HCT116 (cell line): ENCODE data around the gene CELF1. TPM values are rescaled to one million over a fixed set of nuclear protein-coding genes. Genes with fewer than 3 reads are reported as not detected.

Source experiments
- ATAC-seq: fragments of 200-7000 bp; cut with Tn5 transposase; 2 replicates; pipeline ENCODE4 v1.9.1; 2020; ENCODE audit warnings: mild to moderate bottlenecking, moderate library complexity
- BruUV-seq: library from RNA; stranded (reverse); fragments of 400-500 nt; replicated peaks from 2 replicates; lab custom pipeline; 2021; lab: Mats Ljungman, UMichigan
- CTCF ChIA-PET: fragments of 300-600 bp; sonication (Branson Sonifier 250); formaldehyde crosslinking; loops from one replicate; lab custom pipeline; 2021; ENCODE audit warnings: antibody characterized with exemption; lab: Charles Lee
- POLR2A ChIA-PET: fragments of 300-600, 350-600 bp; sonication (Branson Sonifier 250); formaldehyde crosslinking; loops from one replicate; lab custom pipeline; 2021; ENCODE audit warnings: antibody characterized with exemption; lab: Charles Lee
- RAD21 ChIA-PET, 2 experiments: fragments of 300-600 bp; sonication (Branson Sonifier 250); formaldehyde crosslinking; loops; one replicate each; lab custom pipeline; 2023; ENCODE audit warnings: low total read pairs in 2 of 2; ENCODE audit not compliant: uncharacterized antibody in 2 of 2, unreplicated experiment in 2 of 2, low non-redundant PET in 1 of 2; lab: Charles Lee
- DNase-seq: peaks from one replicate; pipeline ENCODE4 v3.0.0-alpha.2; 2010; ENCODE audit warnings: low read depth, low spot score
- H2AFZ ChIP-seq: fragments of 200-600 bp; shearing (Covaris generic), sonication (generic); 2 replicates; pipeline ENCODE4 v1.6.1; 2017; ENCODE audit warnings: low read depth, mixed run types, mixed read lengths, antibody characterized with exemption, low read length; ENCODE audit not compliant: poor library complexity, severe bottlenecking
- H3K27ac ChIP-seq: 2 replicates; pipeline ENCODE4 v1.5.1; 2012; ENCODE audit warnings: low read depth, low read length
- H3K27me3 ChIP-seq: fragments of 200-600 bp; sonication (generic); 2 replicates; pipeline ENCODE4 v1.6.1; 2016; ENCODE audit warnings: mixed run types, low read length, mixed read lengths; ENCODE audit not compliant: insufficient read depth
- H3K36me3 ChIP-seq, 2 experiments: fragments of 200-500 bp in 1 of 2; fragments of 200-600 bp in 1 of 2; sonication (Bioruptor generic) in 1 of 2; sonication (generic) in 1 of 2; 2 replicates each; pipeline versions ENCODE4 v1.5.1 to v1.6.1; 2014 to 2016; ENCODE audit warnings: low read length in 2 of 2, inconsistent platforms in 1 of 2, mixed read lengths in 1 of 2, mixed run types in 1 of 2; ENCODE audit not compliant: insufficient read depth in 2 of 2, control insufficient read depth in 1 of 2
- H3K4me1 ChIP-seq, 2 experiments: fragments of 200-600 bp in 1 of 2; sonication (generic) in 1 of 2; 2 replicates each; pipeline versions ENCODE4 v1.5.1 to v1.6.1; 2012 to 2017; ENCODE audit warnings: low read length in 2 of 2, inconsistent platforms in 1 of 2, mild to moderate bottlenecking in 1 of 2, mixed read lengths in 1 of 2, mixed run types in 1 of 2, moderate library complexity in 1 of 2; ENCODE audit not compliant: insufficient read depth in 2 of 2, control insufficient read depth in 1 of 2
- H3K4me2 ChIP-seq: fragments of 200-600 bp; sonication (generic); 2 replicates; pipeline ENCODE4 v1.6.1; 2017; ENCODE audit warnings: mixed run types, low read length, mixed read lengths
- H3K4me3 ChIP-seq, 2 experiments: fragments of 200-600 bp in 1 of 2; sonication (generic) in 1 of 2; replicated peaks in 1 of 2; 2 replicates each; pipeline ENCODE4 v1.5.1; 2011 to 2016; ENCODE audit warnings: low read length in 2 of 2, control low read depth in 1 of 2, low read depth in 1 of 2, mild to moderate bottlenecking in 1 of 2, mixed read lengths in 1 of 2, mixed run types in 1 of 2
- H3K79me2 ChIP-seq: fragments of 200-600 bp; sonication (generic); 2 replicates; pipeline ENCODE4 v1.6.1; 2017; ENCODE audit warnings: mild to moderate bottlenecking, mixed run types, low read length, moderate library complexity, mixed read lengths; ENCODE audit not compliant: insufficient read depth
- H3K9ac ChIP-seq: fragments of 200-600 bp; sonication (generic); 2 replicates; pipeline ENCODE4 v1.6.1; 2016; ENCODE audit warnings: low read length, mixed read lengths
- H3K9me2 ChIP-seq: fragments of 200-600 bp; sonication (generic), shearing (Covaris generic); 2 replicates; pipeline ENCODE4 v1.6.1; 2017; ENCODE audit warnings: mixed run types, mild to moderate bottlenecking, moderate library complexity; ENCODE audit not compliant: insufficient read depth
- H3K9me3 ChIP-seq, 2 experiments: fragments of 200-500 bp in 1 of 2; fragments of 200-600 bp in 1 of 2; sonication (Bioruptor generic) in 1 of 2; sonication (generic) in 1 of 2; 2 replicates each; pipeline ENCODE4 v1.6.1; 2014 to 2017; ENCODE audit warnings: low read length in 2 of 2, mixed read lengths in 2 of 2, inconsistent platforms in 1 of 2, low read depth in 1 of 2, mild to moderate bottlenecking in 1 of 2, mixed run types in 1 of 2, moderate library complexity in 1 of 2; ENCODE audit not compliant: control insufficient read depth in 1 of 2, insufficient read depth in 1 of 2
- H4K20me1 ChIP-seq: fragments of 200-600 bp; sonication (generic), shearing (Covaris generic); 2 replicates; pipeline ENCODE4 v1.6.1; 2017; ENCODE audit warnings: mixed run types, mild to moderate bottlenecking, moderate library complexity; ENCODE audit not compliant: insufficient read depth
- ATF3 ChIP-seq: IDR thresholded peaks from 2 replicates; pipeline ENCODE4 v1.6.1; 2012
- CBX3 ChIP-seq: IDR thresholded peaks from 2 replicates; pipeline ENCODE4 v1.6.1; 2012; ENCODE audit warnings: low read depth
- CTCF ChIP-seq, 3 experiments: fragments of 200-600 bp in 1 of 3; sonication (generic) in 1 of 3; IDR thresholded peaks in 2 of 3; conservative IDR thresholded peaks in 1 of 3; 2 replicates each; pipeline ENCODE4 v1.5.1; 2012 to 2017; ENCODE audit warnings: low read depth in 2 of 3, low read length in 2 of 3, antibody characterized with exemption in 1 of 3, borderline replicate concordance in 1 of 3, control low read depth in 1 of 3, mild to moderate bottlenecking in 1 of 3, mixed read lengths in 1 of 3, mixed run types in 1 of 3, moderate library complexity in 1 of 3; ENCODE audit not compliant: insufficient read depth in 1 of 3
- EGR1 ChIP-seq: IDR thresholded peaks from 2 replicates; pipeline ENCODE4 v1.6.1; 2012; ENCODE audit warnings: low read depth
- JUND ChIP-seq: IDR thresholded peaks from 2 replicates; pipeline ENCODE4 v1.6.1; 2012
- POLR2A ChIP-seq: IDR thresholded peaks from 2 replicates; pipeline ENCODE4 v1.7.0; 2011; ENCODE audit warnings: borderline replicate concordance; ENCODE audit not compliant: insufficient read depth, insufficient read length; ENCODE audit errors: extremely low read depth
- SIN3A ChIP-seq: IDR thresholded peaks from 2 replicates; pipeline ENCODE4 v1.6.1; 2012; ENCODE audit warnings: low read depth
- SRF ChIP-seq: IDR thresholded peaks from 2 replicates; pipeline ENCODE4 v1.6.1; 2012; ENCODE audit warnings: low read depth
- ZNF274 ChIP-seq: fragments of 200-500 bp; sonication (Bioruptor generic); IDR thresholded peaks from 2 replicates; pipeline ENCODE4 v1.6.1; 2014; ENCODE audit warnings: mild to moderate bottlenecking, low read depth, low read length, inconsistent platforms
- intact Hi-C: fragments of 100-400 bp; cut with micrococcal nuclease; formaldehyde crosslinking; loops from 2 replicates; pipeline ENCODE4 v1.10.0; 2022
- total RNA-seq: library from RNA; stranded (reverse); gene quantifications from one replicate; pipeline ENCODE4 v1.2.1, GENCODE V29; 2021; ENCODE audit not compliant: unreplicated experiment

CELF1 gene
- total RNA-seq, 1 experiment from 2014 or later: 133 TPM

GRCh38 chr11:47489395-47489755 is 63.6 kb downstream of the CELF1 start (continued):
- TF ChIP-seq SRF (no peak), CTCF (IDR thresholded peaks at IDR 0.05 in 2 of 3, conservative IDR thresholded peaks at IDR 0.05 in 1 of 3; ENCODE audit: borderline replicate concordance in 1 of 3, insufficient read depth in 1 of 3, low read depth in 2 of 3, low read length in 2 of 3) (no peak), ZNF274 (no peak), EGR1 (no peak), JUND (no peak), POLR2A (no peak), CBX3 (no peak), SIN3A (no peak)

GRCh38 chr11:47488674-47489394 is 64.1 kb downstream of the CELF1 start:
- POLR2A ChIA-PET: no interaction called here

More at GRCh38 chr11:47488674-47489394, 64.1 kb downstream of the CELF1 start:
- Histone ChIP-seq H3K79me2 (peaks cover 65% of the 10 kb centered on the region), H3K4me2 (no peak overlapping the region), H3K9ac (no peak overlapping the region), H4K20me1 (peaks cover 17% of the 10 kb centered on the region; the same call in 1 of the 2 replicates), H3K9me2 (no peaks in the 10 kb centered on the region), H3K4me1 (no peaks in the 10 kb centered on the region), H3K9me3 (no peaks in the 10 kb centered on the region), H3K36me3 (peaks cover 22 to 29% of the 10 kb centered on the region in 2 experiments; a peak in 3 of 4 replicates), H3K27ac (no peak overlapping the region), H2AFZ (no peak overlapping the region), H3K4me3 (no peak overlapping the region), H3K27me3 (no peaks in the 10 kb centered on the region)
- TF ChIP-seq ATF3: no peak
- no peak for TF ChIP-seq ZNF274
- TF ChIP-seq CTCF (IDR thresholded peaks at IDR 0.05 in 2 of 3, conservative IDR thresholded peaks at IDR 0.05 in 1 of 3; ENCODE audit: borderline replicate concordance in 1 of 3, insufficient read depth in 1 of 3, low read depth in 2 of 3, low read length in 2 of 3): no peak
- DNase-seq: no peak
- BruUV-seq: no TSS peak
- ChIA-PET CTCF (interaction anchor here (0.5 kb wide), 1 partner anchor 34 kb away, joined by 3 read pairs; no protein-coding TSS in a partner anchor), RAD21 (no interaction called here)
- no peak for ATAC-seq
- intact Hi-C loops: no loop called here
